ENCODE data around the gene NCAPD3. TPM values are rescaled to one million over a fixed set of nuclear protein-coding genes. Genes with fewer than 3 reads are reported as not detected.

The NCAPD3 gene
- total RNA-seq, 1 experiment from 2014 or later, result 85.0 TPM

DNA sequence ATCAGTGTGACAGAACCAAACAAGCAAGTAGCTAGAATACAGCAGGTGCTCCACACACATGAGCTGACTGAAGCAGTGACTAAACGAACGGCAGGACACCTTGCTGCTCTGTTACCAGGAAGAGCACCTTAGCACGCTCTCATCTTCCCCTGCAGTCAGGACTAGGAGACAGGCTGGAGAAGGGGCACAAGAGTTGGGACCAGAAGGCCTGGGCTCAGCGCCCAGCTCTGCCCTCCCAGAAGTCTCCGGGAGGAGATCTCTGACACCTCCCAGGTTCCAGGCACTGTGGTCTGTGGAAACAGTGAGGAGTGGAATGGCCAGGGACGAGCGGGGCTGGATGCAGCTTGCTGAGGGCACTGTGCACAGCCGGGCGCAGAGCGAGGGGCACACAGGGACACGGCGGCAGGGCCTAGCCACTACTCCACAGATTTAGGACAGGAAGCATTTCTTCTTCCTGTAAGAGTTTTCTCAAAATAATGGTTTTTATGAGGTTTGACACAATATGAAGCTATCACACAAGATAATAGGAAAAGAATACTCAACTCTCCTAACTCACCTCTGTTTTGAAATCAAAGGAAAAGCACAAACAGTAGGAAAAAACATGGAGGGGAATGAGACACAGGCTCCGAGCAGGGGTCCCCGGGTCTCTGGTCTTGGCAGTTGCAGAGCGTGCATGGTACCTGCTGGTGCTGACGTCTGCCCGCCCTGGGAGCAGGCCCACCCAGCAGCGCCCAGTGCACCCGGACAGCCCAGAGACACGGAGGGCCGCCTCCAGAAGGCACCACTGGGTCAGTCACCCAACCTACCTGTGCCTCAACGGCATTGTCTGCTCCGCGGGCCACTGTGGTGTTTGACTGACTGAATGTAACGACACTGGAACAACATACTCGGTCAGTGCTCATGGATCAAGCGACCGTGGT lies 67.6 kb downstream of the NCAPD3 start:
- Histone ChIP-seq H3K9me3 (ENCODE audit: low read length) (no peaks in the 10 kb centered on the region), H3K4me1 (ENCODE audit: insufficient read depth, low read length) (no peaks in the 10 kb centered on the region), H3K4me3 (ENCODE audit: low read length) (no peak overlapping the region), H4K20me1 (ENCODE audit: low read length) (no peaks in the 10 kb centered on the region), H3K4me2 (ENCODE audit: low read length) (no peak overlapping the region), H3K27ac (ENCODE audit: low read length) (no peak overlapping the region), H3K79me2 (ENCODE audit: low read length) (no peaks in the 10 kb centered on the region), H3K9me2 (replicated peaks; ENCODE audit: low read length) (no peaks in the 10 kb centered on the region), H2AFZ (ENCODE audit: low read length) (no peak overlapping the region), H3K9ac (ENCODE audit: low read length) (no peak overlapping the region), H3F3A (ENCODE audit: low read length, unreplicated experiment) (no peaks in the 10 kb centered on the region), H3K27me3 (ENCODE audit: low read length) (no peaks in the 10 kb centered on the region), H3K36me3 (ENCODE audit: low read depth, low read length) (peaks cover 81% of the 10 kb centered on the region)
- ChIA-PET POLR2A (ENCODE audit: unreplicated experiment) (no interaction called here), CTCF (no interaction called here)
- intact Hi-C loops (cut with micrococcal nuclease), result no loop called here
- TF ChIP-seq EZH2 (IDR thresholded peaks at IDR 0.05; ENCODE audit: low read length, unreplicated experiment) (no peak), EZH2phosphoT487 (IDR thresholded peaks at IDR 0.05; ENCODE audit: borderline replicate concordance, low read length) (no peak)
- TF ChIP-seq, protein P1, sequence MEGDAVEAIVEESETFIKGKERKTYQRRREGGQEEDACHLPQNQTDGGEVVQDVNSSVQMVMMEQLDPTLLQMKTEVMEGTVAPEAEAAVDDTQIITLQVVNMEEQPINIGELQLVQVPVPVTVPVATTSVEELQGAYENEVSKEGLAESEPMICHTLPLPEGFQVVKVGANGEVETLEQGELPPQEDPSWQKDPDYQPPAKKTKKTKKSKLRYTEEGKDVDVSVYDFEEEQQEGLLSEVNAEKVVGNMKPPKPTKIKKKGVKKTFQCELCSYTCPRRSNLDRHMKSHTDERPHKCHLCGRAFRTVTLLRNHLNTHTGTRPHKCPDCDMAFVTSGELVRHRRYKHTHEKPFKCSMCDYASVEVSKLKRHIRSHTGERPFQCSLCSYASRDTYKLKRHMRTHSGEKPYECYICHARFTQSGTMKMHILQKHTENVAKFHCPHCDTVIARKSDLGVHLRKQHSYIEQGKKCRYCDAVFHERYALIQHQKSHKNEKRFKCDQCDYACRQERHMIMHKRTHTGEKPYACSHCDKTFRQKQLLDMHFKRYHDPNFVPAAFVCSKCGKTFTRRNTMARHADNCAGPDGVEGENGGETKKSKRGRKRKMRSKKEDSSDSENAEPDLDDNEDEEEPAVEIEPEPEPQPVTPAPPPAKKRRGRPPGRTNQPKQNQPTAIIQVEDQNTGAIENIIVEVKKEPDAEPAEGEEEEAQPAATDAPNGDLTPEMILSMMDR (conservative IDR thresholded peaks at IDR 0.05; ENCODE audit: low read depth, low read length), result no peak
- ATAC-seq (no peak), DNase-seq (no peak)
- BruUV-seq (replicated peaks), result no TSS peak

DNA sequence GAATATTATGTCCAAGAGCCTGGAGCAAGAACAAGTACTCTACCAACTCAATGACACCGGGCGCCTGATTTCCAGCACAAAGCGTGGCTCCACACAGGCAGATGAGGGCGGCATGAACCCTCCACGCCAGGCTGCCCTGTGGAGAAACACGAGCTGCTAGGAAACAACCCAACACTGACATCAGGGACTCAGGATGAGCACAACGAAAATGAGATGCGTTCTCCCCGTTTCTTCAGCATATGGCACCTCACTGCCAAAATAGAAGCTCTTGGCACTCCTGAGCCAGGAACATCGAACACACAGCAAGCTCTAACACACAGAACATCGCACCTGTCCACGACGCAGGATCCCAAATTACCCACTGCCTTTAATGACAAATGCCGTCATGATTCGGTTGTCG lies 68.3 kb downstream of the NCAPD3 start:
- no peak overlapping the region for H3K9ac ChIP-seq (ENCODE audit: low read length)
- no peaks in the 10 kb centered on the region for H3K4me1 ChIP-seq (ENCODE audit: insufficient read depth, low read length)
- no peak overlapping the region for H3K27ac ChIP-seq (ENCODE audit: low read length)
- no peaks in the 10 kb centered on the region for H3K79me2 ChIP-seq (ENCODE audit: low read length)
- H3K27me3 ChIP-seq (ENCODE audit: low read length), result no peaks in the 10 kb centered on the region
- TF ChIP-seq, protein P1 (conservative IDR thresholded peaks at IDR 0.05; ENCODE audit: low read depth, low read length), result no peak
- TF ChIP-seq EZH2phosphoT487 (IDR thresholded peaks at IDR 0.05; ENCODE audit: borderline replicate concordance, low read length) (no peak), EZH2 (IDR thresholded peaks at IDR 0.05; ENCODE audit: low read length, unreplicated experiment) (no peak)
- H3K4me2 ChIP-seq (ENCODE audit: low read length), result no peak overlapping the region
- intact Hi-C loops (cut with micrococcal nuclease), result no loop called here
- H3K4me3 ChIP-seq (ENCODE audit: low read length), result no peak overlapping the region
- no TSS peak for BruUV-seq (replicated peaks)
- H3K9me3 ChIP-seq (ENCODE audit: low read length), result no peaks in the 10 kb centered on the region
- no peak for ATAC-seq
- no peaks in the 10 kb centered on the region for H4K20me1 ChIP-seq (ENCODE audit: low read length)
- ChIA-PET CTCF (no interaction called here), POLR2A (ENCODE audit: unreplicated experiment) (no interaction called here)
- DNase-seq, result no peak
- H3F3A ChIP-seq (ENCODE audit: low read length, unreplicated experiment), result no peaks in the 10 kb centered on the region
- H3K36me3 ChIP-seq (ENCODE audit: low read depth, low read length), result peaks cover 81% of the 10 kb centered on the region
- no peak overlapping the region for H2AFZ ChIP-seq (ENCODE audit: low read length)
- no peaks in the 10 kb centered on the region for H3K9me2 ChIP-seq (replicated peaks; ENCODE audit: low read length)

DNA sequence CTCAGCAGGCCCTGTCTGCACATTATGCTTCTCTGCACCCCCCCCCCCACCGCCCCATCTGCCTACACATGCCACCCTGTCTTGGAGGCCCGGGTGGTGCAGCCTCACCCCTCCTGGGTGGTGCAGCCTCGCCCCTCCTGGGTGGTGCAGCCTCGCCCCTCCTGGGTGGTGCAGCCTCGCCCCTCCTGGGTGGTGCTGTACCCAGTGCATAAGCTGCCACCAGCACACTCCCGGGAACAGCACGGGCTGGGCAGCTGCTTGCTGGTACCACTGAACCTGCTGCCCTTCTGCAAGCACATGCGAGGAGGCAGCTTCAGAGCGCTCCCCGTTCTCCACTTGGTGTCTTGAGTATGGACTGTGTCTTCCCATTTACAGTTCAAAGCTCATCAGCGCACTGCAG lies 69.3 kb downstream of the NCAPD3 start:
- no TSS peak for BruUV-seq (replicated peaks)
- Histone ChIP-seq H3K36me3 (ENCODE audit: low read depth, low read length) (peaks cover 79% of the 10 kb centered on the region), H3F3A (ENCODE audit: low read length, unreplicated experiment) (no peaks in the 10 kb centered on the region), H3K4me3 (ENCODE audit: low read length) (no peak overlapping the region), H4K20me1 (ENCODE audit: low read length) (no peaks in the 10 kb centered on the region), H3K4me1 (ENCODE audit: insufficient read depth, low read length) (no peaks in the 10 kb centered on the region), H3K9ac (ENCODE audit: low read length) (no peak overlapping the region), H3K4me2 (ENCODE audit: low read length) (no peak overlapping the region), H3K9me2 (replicated peaks; ENCODE audit: low read length) (no peaks in the 10 kb centered on the region), H3K27me3 (ENCODE audit: low read length) (no peaks in the 10 kb centered on the region), H2AFZ (ENCODE audit: low read length) (no peak overlapping the region), H3K79me2 (ENCODE audit: low read length) (no peaks in the 10 kb centered on the region), H3K27ac (ENCODE audit: low read length) (no peak overlapping the region), H3K9me3 (ENCODE audit: low read length) (no peaks in the 10 kb centered on the region)
- intact Hi-C loops (cut with micrococcal nuclease), result no loop called here
- TF ChIP-seq EZH2phosphoT487 (IDR thresholded peaks at IDR 0.05; ENCODE audit: borderline replicate concordance, low read length) (no peak), EZH2 (IDR thresholded peaks at IDR 0.05; ENCODE audit: low read length, unreplicated experiment) (no peak)
- TF ChIP-seq, protein P1 (conservative IDR thresholded peaks at IDR 0.05; ENCODE audit: low read depth, low read length), result no peak
- ATAC-seq (0 out of 2 replicates have a peak, but pooled peaks have one; percentile 31), DNase-seq (no peak)
- ChIA-PET CTCF (no interaction called here), POLR2A (ENCODE audit: unreplicated experiment) (no interaction called here)

Data from PC-3 (cell line).